HG02610 (cell line): ENCODE results near the gene DUS1L.
A peak's percentile ranks its signal among the peaks of the same experiment; 100 is the strongest.

Source experiments
- ATAC-seq: cut with Tn5 transposase; IDR thresholded peaks from one replicate; pipeline ENCODE4 v1.9.1; 2021; ENCODE audit warnings: mild to moderate bottlenecking, moderate library complexity; ENCODE audit not compliant: unreplicated experiment

DUS1L gene

DNA sequence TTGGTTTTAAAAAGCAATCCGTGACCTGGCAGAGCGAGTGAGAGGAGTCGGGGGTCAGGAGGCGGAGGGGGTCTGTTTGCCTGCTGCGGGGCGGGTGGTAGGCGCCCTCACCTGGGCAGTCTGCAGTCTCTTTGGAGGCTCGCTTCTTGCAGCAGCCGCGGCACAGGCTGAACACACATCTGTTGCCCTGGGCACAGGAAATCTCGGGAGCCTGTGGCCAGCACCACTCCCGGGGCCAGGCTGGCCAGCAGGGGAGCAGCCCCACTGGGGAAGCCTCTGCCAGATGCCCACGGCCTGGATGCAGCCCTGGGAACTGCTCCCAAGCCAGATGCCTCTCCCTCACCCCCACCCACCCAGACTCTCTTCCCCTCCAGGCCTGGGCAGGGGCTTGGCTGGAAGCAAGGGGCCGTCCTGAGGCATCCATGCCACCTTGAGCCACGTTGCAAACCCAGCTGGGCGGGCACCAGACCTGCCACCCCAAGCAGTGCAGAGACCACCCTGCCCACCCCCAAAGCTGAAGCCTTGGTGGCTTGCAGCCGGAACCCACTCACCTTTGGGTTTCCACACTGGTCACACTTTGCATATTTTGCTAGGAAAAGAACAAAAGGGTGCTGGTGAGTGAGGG lies 7.3 kb downstream of the DUS1L start:
- ATAC-seq = no peak

DNA sequence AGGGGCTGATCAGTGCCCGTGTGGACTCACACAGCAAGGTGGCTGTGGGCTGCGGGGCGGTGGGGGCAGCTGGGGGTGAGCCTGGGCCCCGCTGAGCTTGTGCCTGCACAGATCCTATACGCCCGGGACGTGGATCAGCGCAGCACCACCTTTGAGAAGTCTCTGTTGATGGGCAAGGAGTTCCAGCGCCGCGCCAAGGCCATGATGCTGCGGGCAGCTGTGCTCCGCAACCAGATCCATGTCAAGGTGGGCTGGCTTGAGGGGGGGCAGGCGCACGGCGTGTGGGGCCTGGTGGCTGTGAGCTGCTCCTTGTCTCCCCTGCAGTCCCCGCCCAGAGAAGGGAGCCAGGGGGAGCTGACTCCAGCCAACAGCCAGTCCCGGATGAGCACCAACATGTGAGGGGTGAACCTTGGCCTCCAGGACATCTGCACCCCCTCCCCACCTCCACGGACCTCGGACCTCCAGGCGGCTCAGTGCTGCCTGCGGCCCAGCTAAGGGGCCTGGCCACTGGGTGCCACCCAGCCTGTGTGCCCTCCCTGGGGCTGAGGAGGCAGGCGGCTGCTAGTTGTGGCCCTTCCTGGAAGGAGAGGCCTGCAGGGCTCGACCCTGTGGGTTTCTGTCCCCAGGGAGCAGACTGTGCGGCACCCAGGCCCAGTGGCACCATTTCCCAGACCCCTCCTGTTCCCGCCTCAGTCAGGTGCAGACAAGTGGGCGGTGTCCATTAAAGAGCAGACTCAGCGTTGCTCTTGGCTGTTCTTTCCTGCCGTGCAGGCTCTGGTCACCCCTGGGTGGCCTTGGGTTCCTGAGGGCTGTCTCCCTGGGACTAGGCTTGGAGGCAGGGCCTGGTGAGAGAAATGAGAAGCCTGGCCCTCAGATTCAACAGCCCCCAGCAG lies 8.6 kb downstream of the DUS1L start:
- no peak for ATAC-seq

DNA sequence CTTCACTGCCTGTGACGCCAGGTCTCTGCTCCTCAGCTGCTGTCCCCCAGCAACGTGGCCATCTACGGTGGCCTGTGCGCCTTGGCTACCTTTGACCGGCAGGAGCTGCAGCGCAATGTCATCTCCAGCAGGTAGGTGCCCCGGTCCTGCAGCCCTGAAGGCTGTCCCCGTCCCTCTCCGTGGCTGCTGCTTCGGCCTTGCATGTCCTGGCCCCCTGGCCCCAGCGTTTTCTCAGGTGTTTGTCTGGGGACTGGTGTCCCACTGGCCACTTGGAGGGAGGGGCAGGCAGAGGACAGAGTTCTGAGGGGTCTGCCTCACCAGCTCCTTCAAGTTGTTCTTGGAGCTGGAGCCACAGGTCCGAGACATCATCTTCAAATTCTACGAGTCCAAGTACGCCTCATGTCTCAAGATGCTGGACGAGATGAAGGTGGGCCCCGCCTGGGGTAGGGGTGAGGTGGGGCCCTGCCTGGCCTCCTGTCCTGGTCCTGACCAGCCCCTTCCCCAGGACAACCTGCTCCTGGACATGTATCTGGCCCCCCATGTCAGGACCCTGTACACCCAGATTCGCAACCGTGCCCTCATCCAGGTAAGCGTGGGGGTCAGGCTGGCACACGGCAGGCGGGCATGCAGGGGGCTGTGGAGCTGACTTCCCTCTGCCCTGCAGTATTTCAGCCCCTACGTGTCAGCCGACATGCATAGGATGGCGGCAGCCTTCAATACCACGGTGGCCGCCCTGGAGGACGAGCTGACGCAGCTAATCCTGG lies 9.5 kb downstream of the DUS1L start:
- ATAC-seq = no peak

DNA sequence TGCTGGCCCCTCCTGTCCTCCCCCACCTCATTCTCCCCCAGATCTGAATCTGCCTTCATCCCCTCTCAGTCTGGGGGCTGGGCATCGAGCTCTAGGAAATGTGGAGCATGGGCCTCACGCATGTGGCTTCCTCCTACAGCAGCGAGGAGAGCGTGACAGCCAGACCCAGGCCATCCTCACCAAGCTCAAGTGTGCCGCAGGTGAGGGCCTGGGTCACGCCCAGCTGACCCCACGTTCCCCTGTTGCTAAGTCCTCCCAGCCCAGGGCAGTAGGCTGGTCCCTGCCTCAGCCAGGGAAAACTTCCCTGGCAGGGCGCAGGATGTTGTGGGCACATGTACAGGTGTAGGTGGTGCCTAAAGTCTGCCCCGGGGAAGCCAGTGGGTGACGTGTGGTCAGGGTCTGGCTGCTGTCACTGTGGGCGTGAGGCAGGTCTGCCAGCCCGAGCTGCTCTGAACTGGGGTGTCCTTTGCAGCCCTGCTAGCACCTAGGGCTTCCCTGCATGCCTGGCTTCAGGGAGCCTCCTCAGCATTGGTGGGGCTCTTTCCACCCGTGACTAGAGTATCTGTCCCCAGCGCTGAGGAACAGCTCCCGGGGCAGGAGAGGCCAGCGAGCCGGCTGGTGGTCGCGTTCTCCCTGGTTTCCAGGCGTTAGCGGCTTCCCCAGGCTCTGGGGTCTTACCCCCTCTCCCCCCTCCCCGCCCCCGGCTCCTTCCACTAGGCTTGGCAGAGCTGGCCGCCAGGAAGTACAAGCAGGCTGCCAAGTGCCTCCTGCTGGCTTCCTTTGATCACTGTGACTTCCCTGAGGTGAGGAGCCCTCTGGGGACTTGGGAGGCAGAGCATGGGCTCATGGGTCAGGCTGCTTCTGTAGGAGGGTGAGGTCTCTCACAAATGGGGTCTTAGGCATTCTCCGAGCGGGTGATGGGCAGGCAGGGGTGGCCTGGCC lies 10.3 kb downstream of the DUS1L start:
- ATAC-seq = no peak

DNA sequence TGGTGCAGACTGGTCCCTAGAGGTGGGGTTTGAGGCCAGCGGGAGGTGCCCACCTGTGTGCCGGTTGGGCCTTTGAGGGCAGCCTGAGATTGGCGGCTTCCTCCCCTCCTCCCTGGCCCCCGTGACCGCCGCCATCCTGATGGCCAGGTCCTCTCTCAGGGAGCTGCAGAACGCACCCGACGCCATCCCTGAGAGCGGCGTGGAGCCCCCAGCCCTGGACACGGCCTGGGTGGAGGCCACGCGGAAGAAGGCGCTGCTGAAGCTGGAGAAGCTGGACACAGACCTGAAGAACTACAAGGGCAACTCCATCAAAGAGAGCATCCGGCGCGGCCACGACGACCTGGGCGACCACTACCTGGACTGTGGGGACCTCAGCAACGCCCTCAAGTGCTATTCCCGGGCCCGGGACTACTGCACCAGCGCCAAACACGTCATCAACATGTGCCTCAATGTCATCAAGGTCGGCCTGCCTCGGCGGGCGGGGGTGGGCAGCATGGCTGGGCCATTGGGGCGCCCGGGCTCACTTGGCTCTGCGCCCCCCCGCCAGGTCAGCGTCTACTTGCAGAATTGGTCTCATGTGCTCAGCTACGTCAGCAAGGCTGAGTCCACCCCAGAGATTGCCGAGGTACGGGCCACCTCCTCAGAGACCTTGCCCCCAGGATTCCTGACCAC lies 11.1 kb downstream of the DUS1L start:
- ATAC-seq = no peak

DNA sequence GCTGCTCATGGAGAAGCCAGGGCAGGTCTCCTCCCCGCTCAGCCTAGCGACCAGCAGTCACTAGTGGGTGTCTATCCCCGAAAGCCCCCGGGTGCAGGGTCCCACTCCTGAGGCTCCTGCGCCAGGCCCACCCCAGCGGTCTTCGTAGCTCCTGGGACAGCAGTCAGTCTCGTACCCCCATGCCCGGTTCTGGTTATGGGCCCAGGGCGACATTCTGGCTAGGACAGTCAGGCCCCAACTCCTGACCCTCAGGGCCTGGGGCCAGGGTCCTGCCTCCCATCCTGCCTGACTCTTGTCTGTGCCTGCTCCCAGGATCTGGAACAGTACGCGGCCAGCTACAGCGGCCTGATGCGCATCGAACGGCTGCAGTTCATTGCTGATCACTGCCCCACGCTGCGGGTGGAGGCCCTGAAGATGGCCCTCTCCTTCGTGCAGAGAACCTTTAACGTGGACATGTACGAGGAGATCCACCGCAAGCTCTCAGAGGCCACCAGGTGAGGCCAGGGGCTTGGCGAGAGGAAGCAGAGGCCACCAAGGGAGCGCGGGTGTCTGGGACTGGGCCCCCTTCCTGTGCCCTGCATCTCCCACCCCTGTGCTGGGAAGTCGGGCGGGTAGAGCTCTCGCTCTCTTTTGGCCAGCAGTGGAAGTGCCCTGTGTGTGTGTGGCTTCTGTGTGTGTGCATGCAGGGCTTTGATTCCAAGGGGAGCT lies 11.9 kb downstream of the DUS1L start:
- no peak for ATAC-seq

DNA sequence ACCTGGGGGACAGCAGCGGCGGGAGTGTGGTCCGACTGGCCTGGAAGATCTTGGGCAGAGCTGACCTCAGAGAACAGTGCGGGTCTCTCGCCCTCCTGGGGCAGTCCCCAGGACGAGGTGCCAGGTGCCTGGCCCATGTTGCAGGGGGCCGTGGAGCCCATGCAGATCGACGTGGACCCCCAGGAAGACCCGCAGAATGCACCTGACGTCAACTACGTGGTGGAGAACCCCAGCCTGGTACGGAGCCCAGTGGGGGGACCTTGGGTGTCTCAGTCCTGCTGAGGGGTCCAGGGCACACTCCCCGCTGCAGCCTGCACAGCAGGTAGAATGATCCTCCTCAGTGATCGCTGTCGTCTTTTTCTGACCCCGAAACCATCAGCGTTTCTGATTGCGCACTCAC lies 12.5 kb downstream of the DUS1L start:
- no peak for ATAC-seq

DNA sequence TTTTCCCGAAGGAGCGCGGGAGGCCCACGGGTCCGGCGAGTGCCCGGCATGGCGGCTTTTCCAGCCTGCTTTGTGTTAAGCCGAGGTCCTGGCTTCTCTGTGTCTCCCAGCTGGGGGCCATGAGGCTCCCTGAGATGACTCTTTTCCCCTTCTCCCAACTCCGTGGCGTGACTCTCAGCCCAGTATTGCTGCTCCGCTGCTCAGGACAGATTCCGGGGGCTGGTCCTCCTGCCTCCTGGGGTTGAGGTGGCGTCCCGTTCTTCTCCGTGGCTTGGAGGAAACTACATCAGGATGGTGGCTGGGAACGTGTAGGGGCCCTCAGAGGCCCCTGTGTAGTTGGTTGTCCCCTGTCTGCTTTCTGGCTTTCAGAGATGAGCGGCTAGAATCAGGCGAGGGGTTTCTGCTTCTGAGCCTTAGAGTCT lies 13.0 kb downstream of the DUS1L start:
- no peak for ATAC-seq

DNA sequence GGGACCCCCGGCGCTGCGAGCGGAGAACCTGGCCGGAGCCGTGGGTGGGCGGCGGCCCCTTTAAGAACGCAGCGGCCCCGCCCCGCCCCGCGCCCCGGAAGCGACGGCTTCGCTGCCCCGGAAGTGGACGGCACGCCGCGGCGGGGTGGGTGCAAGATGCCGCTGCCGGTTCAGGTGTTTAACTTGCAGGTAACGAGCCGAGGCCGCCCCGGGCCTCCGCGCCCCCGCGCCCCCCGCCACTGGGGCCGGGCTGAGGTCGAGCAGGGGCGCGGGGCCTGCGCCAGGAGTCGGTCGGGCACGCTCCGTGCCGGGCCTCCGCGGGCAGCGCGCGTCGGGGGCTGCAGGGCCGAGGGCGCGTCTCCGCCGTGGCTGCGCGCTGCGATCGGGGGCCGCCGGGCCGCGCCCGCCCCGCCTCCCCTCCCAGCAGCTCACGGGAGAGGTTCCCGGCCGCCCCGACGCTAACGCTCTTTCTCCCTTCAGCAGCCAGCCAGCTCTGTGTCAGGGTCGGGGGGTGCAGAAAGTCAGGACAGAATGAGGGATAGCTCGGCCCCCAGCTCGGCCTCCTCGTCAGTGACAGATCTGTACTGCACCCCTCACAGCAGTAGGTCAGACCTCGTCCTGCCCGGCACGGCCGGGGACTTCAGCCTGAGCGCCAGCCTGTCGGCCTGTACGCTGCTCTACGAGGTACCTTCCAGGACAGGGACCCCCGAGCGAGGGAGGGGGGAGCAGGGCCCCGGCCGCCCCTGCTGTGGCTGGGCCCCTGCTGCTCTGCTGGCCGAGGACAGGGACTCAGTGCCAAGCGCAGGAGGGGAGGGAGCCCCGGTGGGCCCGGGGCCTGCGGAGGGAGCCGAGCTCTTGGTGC lies 13.6 kb downstream of the DUS1L start, which contains the start of the genes GPS1 and RFNG:
Gene GPS1, plus strand, starts transcription at position 123 of the 862 bp plus-strand sequence. Its CDS starts 34 bp downstream, at position 157.
Gene RFNG, minus strand, starts transcription at position 36 of the 862 bp plus-strand sequence. CDS start 45 bp downstream, outside the sequence.
- ATAC-seq = peak; percentile 47

DNA sequence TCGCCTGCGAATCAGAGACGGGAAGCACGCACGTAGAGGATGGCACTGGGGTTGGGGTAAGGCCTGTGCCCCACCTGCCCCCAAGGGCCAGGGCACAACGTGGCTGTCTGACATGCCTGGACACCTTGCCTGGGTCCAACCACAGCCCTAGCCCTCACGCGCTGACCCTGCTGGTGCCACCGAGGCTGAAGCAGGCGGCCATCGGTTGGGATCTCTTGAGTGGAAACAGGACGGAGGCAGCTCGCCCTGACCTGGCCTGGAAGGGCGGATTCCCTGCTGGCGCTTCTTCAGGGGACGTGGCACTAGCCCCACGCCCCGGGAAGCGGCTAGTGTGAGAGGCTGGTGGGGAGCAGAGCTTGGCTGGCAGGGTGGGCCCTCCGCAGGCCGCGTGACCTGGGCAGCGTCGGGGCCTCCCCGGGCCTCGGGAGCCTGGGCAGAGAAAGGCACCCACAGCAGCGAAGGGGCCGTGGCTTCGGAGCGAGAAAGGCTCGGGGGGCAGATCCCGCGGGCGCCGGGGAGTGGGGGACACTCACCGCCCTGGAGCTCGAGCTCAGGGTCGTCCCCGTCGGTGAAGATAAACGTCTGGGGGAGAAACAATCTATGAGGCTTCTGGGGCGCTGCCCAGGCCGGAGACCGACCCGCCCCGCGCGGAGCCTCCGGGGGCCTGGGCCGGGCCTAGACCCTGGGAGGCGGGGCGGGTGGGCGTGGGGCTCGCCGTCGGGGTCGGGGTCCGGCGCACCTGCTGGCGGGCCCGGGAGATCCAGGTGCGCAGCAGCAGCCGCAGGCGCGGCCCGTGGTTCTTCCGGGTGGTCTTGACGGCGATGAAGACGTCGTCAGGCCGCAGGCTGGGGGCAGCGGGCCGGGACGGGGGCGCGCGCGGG lies 14.6 kb downstream of the DUS1L start:
- no peak for ATAC-seq

DNA sequence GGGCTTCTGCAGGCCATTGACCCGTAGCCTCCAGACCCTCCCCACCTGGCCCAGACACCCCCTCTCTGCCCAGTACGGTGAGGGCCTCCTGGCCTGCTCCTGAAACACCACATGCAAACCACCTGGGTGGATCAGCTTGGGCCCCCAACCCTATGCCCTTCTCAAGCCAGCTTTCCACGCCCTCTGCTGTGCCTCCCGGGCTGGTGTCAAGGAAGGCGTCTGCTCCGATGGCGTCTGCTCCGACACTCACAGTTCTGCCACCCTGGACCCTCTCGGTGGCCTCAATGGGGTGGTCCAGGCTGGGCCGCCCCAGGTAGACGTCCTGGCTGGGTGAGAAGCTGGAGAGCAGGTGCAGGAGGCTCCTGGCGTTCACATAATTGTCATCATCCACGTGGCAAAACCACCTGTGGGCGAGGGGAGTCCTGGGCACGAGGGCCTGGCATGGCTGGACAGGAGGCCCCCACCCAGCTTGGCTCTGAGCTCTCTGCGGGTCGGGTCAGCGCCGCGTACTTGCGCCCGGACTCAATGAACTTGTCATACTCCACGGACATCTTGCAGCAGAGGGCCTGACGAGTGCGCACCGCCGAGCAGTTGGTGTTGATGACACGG lies 15.3 kb downstream of the DUS1L start:
- ATAC-seq = no peak

DNA sequence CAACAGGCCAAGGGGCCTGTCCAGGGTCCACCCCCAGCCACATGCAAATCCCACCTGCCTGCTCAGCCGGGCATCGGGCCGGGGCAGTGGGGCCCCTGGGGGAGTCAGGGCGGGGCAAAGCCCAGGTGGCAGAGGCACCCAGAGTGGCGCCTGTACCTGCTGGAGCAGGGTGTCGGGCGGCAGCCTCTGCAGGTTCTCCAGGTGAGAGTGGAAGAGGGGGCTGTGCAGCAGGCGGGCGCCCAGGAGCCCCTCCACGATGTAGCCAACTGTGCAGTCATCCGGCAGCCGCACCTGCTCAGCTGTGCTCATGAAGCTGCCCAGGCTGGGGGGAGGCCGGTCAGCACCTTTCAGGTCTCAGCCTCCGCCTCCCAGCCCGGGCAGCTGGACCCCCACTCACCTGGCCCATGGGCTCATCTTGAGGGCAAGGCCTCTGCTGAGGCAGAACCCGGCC lies 16.1 kb downstream of the DUS1L start:
- ATAC-seq = no peak

DNA sequence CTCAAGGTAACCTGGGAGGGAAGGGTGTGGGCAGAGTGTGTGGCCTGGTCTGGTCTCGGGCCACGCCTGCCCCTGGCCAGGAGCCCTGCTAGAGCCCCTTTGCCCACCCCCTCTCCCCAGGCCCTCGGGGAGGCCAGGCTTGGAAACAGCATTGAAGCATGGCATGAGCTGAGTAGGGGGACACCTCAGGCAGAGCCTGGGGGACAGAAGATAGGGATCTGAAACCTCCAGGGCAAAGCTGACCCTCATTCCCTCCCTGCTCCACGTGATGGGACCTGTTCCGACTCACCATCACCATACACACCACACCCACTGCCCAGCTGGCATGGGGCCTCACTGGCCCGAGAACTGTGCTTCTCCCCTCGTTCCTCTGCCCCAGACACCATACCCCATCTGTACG lies 16.5 kb downstream of the DUS1L start:
- ATAC-seq = no peak

DNA sequence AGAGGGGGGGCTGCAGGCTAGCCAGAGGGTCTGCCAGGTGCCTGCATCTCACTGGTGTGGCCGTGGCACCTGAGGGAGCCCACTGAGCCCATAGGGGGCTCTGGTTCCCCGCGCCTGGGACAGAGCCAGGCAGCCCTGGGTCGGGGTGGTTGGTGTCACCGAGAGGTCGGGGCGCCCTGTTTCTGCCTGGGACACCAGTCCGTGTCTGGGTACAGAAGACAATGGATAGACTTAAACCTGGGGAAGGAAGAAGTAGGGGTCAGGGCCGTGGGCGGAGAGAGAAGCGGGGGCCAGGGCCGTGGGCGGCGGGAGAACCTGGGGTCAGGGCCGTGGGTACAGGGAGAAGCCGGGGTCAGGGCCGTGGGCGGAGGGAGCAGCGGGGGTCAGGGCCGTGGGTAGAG lies 17.0 kb downstream of the DUS1L start:
- no peak for ATAC-seq

DNA sequence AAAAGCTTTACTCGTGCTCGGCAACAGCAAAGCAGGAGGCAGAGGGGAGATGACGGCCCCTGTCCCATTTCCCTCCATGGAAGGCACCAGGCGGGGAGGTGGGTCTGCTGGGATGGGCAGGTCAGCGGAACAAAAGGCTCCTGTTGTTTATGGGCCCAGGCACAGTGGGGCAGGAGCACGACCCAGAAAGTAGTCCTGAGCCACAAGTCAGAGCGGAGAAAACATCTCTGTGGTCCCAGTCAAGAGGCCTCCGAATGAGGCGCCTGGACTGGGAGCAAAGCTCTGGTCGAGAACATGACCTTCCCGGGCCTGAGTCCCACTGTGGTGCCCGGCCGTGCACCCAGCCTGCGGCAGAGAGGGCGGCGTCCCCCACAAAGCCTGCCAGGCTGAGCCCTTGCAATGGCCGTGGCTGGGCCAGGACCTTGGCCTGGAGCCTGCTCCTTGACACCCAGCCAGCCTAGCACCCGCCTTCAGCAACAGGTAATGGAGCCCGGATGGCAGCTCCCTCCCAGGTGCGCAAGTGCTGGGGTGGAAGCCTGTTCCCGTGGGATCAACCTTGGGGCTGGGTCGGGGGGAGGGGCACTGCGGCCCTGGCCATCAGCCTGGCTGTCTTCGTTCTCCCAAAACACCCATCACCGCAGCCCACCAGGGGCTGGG lies 17.6 kb downstream of the DUS1L start:
- ATAC-seq = no peak

DNA sequence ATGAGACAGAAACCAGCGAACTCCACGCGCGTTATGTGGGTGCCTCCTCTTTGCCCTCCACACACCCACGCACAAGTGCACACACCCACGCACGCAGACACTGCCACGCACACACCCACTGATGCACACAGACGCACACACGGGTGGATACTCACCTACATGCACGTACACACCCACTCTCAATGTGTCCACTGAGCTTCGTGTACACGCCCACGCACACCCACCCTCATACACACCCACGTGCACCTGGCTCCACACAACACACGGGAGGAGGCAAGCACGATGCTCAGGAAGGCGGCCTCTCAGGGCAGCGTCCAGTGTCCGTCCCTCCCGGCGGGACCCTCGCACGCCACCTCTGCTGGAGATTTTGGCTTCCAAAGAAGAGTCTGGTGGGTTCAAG lies 18.2 kb downstream of the DUS1L start:
- no peak for ATAC-seq
